NCI-H82 treated with DMSO at 0.1 percent for 48 hours (cell line): ENCODE measurements around the gene BAAT.
"Not testable (repeated sequence)": the region's sequence is repeated elsewhere in the genome, so short reads cannot be mapped to it uniquely, and the experiment has no call there.

Experiments used
- DNase-seq: peaks from one replicate; lab custom pipeline; 2025; ENCODE audit not compliant: unreplicated experiment; lab: John Stamatoyannopoulos, UW

Gene BAAT

DNA sequence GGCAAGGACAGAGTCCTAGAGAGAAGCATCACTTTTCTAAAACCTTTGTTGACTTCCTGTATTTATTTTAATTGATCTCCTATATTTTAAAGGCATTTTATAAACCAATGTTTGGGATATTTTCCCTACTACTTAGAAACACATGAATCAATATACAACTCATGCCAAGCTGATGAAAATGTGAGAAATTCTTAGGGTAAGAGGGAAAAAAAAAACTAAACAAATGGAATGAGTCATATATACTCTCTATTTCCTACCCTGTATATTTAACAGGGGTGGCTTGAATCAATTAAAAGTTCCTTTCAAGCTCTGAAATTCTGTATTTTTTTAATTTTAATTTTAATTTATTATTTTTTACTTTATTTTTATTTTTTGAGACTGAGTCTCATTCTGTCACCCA lies 19.6 kb downstream of the BAAT start:
- no peak for DNase-seq

DNA sequence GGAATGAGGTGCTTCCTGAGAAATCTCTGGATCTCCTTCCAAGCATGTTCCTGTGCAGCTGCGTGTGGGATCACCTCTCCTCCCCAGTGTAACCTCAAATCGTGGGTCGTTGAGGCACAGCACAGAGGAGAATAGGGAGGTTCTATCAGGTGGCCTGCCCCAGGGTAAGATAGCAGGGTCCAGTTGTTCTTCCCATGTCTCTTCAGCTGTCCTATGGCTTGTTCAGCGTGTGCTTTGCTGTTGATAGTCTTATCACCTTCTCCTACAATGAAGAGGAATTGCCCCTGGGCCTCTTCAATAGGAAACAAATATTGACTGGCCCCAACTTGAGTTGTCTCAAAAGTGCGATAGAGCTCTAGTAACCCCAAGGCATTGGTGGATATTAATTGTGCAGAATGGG lies 22.4 kb downstream of the BAAT start:
- no peak for DNase-seq

DNA sequence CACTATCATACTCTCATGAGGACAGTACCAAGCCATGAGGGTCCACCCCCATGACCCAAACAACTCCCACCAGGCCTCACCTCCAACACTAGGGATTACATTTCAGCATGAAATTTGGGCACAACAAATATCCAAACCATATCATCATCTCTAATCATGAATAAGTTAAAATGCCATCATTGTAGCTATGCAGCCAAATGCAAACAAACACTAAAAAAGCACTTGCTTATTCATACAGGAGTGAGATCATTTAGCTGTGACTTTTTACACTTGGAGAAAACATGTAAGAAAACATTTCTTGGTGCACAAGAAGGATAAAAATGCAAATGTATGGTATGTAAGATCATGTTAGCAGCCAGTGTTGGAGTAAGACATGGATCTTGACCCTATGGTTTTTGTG lies 24.2 kb downstream of the BAAT start:
- no peak for DNase-seq

DNA sequence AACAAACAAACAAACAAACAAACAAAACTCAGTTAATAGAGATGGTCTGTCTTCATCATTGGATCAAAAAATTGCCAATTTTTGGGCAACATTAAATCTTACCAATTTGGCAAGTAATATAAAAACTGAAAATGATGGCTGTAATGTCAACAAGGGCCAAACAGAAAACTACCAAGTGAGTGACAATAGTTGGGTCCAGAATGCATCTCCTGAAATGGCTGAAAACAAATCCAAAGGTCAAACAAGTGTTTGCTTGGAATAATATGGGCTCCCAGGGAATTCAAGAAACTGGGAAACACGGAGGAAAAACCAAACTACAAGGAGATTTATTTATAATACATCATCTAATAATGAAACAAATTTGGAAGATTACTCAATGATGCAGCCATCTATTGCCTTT lies 25.1 kb downstream of the BAAT start:
- DNase-seq, result no peak

DNA sequence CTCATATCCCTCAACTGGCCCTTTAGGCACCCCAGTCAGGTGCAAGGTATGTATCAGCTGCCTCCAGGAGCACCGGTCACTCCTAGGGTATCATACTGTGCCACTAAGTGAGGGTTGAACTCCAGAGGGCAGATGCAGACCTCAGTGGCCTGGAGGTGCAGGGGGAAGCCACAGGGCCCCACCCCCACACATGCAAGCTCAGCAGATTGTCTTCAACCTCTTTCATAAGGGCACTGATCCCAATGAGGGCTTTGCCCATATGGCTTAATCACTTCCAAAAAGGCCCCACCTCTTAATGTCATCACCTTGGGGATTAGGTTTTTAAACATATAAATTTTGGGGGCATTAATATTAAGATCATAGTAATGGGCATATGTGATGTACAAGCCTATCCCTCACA lies 28.2 kb downstream of the BAAT start:
- DNase-seq, result no peak

DNA sequence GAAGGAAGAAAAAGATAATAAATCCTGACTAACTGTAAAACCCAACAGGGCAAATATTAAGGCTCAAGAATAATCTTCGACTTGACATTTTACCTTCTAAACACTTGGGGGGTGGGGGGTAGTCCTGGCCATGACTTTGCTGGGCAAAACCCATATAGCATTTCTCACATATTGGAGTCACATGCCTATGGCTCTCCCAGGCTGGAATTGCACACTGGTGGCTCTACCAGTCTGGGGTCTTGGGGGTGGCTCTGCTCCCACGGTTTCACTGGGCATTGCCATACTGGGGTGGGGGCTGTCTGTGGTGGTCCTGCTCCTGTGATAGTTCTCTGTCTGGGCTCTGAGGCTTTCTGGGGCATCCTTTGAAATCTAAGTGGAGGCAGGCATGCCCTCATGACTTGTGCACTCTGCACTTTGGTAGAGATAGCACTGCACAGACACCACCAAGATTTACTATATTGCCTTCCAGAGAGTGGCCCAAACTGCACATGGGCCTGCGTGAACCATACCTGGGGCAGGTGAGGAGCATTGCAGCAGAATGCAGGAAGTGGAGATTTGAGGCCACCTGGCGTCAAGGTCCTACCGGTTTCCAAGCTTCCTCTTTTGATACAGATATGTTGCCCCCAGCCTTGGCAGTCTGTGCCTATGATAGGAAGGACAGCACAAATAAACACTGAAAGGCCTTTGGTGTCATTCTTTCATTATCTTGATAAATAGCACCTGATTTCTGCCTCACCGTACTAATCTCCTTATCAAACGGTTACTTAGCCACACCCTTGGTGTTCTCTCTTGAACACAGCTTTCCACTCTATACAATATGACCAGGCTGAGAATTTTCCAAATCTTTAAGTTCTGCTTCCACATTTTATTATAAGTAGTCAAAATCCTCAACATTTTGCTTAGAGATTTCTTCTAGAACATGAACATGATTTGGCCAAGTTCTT lies 29.8 kb downstream of the BAAT start:
- no peak for DNase-seq

DNA sequence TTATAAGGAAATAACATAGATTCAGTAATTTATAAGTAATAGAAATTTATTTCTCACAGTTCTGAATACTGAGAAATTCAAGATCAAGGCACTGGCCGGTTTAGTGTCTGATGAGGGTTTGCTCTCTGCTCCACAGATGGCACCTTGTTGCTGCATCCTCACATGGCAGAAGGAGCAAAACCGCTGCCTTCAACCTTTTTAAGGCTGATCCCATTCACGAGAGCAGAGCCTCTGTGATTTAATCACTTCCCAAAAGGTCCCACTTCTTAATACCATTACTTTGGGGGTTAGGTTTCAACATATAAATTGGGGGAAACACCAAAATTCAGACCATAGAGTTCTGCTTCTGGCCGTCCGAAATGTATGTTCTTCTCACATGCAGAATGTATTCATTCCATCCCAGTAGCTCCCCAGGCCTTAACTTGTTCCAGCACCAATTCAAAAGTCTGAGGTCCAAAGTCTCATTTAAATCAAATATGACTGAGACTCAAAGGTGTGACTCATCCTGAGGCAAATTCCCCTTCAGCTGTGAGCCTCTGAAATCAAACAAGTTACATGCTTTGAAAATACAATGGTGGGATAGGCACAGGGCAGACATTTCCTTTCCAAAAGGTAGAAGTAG lies 30.6 kb downstream of the BAAT start:
- DNase-seq, result no peak

DNA sequence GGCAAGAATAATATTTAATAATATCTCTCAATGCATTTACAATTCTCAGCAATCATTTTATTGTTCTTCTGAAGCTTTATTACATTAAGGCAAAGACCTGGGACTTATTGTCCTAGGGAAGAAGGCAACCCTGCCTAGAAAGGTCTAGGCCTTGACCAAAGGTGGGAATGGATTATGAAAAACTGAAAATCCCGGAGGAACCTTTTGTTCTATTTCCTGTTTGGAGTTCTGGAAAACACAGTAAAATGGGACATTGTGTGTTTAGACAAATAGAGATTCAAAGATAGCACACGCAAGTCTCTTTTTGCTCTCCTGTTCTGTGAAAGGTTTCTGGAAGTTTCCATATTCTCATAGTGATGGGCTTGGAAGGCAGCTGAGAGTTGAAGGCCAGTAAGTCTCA lies 31.1 kb downstream of the BAAT start:
- DNase-seq, result no peak

DNA sequence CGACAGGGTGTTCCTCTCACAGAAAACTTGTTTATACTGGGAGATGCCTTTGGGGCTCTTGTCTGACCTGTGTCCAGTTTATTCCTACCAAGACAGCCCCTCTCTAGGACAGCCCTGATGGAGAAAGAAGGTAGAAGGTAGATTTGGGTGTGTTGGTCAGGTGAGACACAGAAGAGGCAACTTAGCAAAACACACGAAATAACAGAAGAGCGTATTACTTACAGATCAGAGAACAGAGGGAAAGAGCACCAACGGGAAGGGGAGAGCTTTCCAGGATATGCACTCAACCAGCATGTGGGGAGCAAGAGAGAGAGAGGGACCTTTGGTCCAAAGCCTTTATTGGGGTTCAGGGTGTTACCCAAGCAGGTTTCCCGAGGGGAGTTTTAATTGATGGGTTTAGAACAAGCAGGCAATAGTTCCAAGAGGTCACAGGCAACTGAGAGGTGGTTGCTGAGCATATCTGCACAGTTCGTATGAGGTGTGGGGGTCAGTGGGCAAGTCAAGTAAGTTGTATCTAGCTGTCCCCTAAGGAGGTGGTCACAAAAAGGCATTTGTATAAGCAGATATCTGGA lies 31.8 kb downstream of the BAAT start:
- no peak for DNase-seq

DNA sequence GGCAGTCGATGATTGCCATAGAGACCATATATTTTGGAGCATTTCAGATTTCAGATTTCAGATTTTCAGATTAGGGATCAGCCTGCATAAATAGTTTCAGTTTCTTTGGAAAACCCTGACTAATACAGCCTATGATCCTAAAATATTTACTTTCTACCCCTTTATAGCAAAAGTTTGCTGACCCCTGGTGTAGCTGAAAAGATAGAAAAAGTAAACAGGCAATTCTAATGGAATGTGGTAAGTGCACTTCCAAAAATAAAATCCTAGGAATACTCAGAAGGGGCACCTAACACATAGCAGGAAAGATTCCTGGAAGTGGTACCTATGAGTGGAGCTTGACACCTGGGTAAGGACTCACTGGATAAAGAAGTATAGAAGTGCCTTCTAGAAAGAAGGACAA lies 34.5 kb downstream of the BAAT start:
- DNase-seq, result no peak

DNA sequence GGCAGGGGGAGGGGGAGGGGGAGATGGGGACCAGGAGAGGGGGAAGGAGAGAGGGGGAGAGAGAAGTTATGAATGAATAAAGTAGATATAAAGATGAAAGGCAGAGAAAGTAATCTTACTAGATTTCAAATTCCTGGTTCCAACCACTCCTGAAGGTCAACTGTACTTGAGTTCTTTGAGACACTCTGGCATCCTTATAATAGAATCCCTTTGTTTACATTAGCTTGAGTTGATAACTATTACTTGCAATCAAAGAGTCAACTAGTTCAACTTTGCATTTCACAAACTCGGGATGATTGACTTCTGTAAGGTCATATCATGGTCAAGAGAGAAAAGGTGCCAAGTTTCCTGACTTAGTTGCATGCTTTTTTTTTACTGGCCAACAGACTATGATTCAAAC lies 42.2 kb downstream of the BAAT start:
- DNase-seq, result no peak

DNA sequence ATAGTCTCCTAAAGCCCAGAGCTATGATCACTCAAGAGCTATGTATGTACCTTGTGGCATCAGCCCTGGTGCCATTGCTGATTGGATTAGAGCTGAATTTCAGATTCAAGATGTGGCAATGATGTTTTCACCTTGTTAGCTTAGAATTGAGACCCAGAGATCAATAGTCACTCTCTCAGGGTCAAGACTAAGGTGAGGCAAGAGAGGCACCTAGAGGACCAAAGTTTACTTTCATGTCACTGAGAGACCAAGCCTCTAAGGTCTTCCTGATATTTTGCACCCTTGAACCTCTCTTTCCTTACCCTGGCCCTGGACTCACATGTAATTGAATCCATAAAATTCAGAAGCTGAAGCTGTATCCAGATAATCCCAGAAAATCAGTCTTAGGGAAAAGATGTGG lies 42.8 kb downstream of the BAAT start:
- no peak for DNase-seq

DNA sequence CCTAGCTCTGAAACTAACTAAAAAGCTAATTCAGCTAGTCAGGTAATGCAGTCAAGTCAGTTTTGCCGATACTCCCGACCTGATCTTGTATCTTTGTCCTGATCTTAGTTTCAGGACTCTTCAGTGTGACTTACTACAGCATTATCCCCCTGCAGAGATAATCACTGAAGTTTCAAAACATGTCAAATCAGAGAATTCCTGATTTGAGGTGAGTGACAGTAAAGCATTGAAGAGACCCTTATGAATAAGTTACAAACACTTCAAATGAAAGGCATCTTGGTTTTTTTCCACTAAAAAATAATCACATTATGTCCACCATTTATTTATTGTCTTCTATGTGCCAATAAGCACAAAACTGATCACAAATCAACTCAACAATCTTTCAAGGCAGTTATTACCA lies 47.6 kb downstream of the BAAT start:
- no peak for DNase-seq

DNA sequence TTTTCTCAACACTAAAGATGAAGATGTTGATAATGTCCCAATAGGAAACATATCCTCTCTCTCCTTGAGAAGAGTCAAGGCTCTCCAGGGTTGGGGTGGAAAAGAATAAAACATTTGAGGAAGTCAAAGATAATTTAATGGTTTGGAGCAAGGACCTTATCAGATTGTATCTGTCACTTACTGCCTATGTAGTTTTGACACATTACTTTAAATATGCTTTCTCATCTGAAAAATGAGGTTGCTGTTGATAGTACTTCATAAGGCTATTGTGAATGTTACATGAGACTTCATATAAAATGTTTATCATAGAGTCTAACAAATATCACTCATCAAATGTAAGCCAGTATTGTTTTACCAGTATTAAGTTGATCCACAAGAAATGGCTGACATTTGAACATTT lies 48.7 kb downstream of the BAAT start:
- no peak for DNase-seq

DNA sequence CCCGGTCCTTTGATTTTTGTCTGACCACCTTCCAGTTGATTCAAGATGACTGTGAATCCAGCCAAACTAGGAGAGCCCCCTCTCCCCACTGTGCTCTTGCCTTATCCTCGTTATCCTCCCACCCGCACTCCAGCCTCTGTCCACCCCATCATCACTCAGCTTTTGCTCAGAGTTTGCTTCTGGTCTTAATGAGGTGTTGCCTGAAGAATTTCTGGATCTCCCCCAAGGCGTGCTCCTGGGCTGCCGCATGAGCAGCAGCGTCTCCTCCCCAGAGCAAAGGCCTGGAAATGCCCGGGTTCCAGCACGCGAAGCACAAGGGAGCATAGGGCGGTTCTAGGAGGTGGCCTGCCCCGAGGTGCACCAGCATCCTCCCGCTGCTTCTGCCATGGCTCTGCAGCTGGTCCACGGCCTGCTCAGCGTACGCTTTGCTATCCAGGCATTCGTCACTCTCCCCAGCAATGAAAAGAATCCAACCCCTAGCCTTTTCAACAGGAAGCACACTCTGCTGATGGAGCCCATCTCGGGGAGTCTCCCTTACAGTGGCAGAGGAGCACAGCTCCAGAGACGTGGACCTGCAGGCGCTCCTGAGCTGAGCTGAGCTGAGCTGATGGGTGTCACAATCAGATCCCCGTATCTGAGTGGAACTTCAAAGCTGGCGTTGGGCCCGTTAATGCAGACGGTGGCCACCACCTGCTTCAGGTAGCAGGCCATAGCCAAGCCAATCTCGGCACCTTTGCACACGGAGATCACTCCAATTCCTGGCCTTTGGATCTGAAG lies 50.7 kb downstream of the BAAT start:
- no peak for DNase-seq

DNA sequence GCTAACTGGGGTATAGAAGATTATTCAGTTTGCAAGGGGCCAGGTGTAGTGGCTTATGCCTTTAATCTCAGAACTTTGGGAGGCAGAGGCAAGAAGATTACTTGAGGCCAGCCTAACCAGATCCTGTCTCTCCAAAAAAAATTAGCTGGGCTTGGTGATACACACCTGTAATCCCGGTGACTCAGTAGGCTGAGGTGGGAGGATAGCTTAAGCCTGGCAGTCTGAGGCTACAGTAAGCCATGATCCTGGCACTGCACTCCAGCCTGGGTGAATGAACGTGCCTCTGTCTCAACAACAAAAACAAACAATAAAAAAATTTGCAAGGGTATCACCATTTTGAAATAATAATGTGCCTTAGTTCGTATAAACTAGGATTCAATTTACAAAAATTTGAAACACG lies 51.3 kb downstream of the BAAT start:
- DNase-seq, result no peak

DNA sequence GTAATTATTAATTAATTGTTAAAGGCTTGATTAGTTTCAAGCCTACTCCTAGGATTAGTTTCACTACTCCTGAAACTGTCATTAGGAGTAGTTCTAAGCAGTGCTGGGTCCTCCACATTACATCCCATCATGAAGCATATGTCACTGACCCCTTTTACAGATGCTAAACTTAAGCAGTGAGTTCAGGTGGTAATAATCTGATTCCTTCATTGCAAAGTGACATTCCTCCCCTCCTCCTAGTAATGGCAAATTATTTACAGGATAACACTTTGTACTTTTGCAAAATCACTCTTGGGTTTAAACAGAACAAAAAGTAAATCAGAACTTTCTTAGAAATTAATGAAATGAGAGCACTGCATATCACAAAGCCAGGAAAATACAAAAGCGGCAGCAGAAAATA lies 52.4 kb downstream of the BAAT start:
- no peak for DNase-seq

DNA sequence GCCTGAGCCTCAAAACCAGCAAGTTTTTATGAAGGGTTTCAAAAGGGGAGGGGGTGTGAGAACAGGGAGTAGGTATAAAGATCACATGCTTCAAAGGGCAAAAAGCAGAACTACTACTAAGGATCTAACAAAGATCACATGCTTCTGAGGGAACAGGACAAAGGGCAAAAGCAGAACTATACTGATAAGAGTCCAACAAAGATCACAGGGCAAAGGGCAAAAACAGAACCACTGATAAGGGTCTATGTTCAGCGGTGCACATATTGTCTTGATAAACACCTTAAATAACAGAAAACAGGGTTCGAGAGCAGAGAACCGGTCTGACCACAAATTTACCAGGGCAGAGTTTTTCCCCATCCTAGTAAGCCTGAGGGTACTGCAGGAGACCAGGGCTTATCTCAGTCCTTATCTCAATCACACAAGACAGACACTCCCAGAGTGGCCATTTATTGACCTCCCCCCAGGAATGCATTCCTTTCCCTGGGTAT lies 57.3 kb downstream of the BAAT start:
- not testable (repeated sequence) for DNase-seq

DNA sequence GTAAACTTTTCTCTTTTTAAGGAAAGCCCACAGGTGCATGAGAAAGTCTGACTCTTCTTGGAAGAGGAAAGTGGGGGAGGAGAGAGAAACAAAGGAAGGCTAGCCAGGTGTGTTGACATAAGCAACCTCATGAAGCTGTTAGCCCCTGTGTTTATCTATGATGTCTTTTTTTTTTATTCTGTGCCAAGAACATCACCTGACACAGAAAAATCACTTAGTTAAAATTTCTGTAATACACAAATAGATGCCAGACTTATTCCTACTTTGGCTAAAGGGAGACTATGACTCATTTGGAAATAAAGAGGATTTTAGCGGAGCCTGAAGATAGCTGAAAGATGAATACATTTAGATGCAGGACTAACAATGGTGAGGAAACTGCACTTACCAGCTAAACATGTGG lies 58.3 kb downstream of the BAAT start:
- DNase-seq, result no peak

DNA sequence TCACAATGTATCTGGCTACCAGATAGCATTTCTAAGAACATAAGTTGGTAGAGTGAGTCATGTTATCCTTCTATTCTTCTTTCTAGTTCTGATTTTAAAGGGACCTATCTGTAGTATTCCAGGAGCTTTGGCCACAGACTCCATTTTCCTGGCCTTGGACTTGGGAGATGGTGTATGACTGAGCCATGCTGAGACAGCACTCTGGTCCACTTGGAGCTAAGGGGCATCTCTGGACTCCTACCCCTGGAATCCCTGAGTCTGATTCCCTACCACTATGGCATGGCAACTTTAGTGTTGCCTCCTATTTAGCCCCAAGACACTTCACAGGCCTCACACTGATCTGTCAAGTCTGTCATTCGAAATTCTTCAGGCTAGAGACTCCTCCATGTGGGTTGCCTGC lies 58.8 kb downstream of the BAAT start:
- no peak for DNase-seq

DNA sequence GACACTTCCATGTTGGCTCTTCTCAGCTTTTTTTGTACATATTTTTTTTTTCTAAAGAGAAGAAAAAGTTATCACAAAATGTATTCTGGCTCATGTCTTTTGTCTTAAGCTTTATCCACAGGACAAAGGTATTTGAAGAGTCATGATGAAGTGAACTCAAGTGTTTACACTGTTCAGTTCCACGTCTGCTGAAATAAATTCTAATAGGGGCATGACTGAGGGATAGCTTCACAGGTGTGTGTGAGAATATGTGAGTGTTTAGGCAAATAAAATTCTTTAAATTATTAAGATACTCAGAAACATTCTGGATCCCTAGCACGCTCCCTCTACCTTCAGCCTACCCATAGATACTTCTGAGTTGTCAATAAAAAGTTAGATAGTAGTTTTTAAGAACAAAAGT lies 59.8 kb downstream of the BAAT start:
- no peak for DNase-seq
